Left lung (tissue), 10 donors: ENCODE data around the gene DNM2. TPM values are rescaled to one million over a fixed set of nuclear protein-coding genes. Genes with fewer than 3 reads are reported as not detected.

Source experiments
- ATAC-seq: fragments of 200-7000 bp; cut with Tn5 transposase; one replicate; pipeline ENCODE4 v1.9.1; 2020; ENCODE audit warnings: moderate library complexity
- DNase-seq, 4 donors: peaks; one replicate each; pipeline ENCODE4 v3.0.0-alpha.2; 2013 to 2020
- H3K27ac ChIP-seq, 2 donors: fragments of 200-600 bp; sonication (generic) in 1 of 2; one replicate each; pipeline versions ENCODE4 v1.5.0 to v1.8.0; 2020 to 2021
- H3K27me3 ChIP-seq, 2 donors: fragments of 200-600 bp; sonication (generic) in 1 of 2; one replicate each; pipeline versions ENCODE4 v1.5.0 to v1.8.0; 2020 to 2021
- H3K36me3 ChIP-seq, 2 donors: fragments of 200-600 bp; sonication (generic) in 1 of 2; one replicate each; pipeline versions ENCODE4 v1.5.0 to v1.8.0; 2020 to 2021
- H3K4me1 ChIP-seq, 2 donors: fragments of 200-600 bp; one replicate each; pipeline ENCODE4 v1.8.0; 2021
- H3K4me3 ChIP-seq, 2 donors: fragments of 200-600 bp; sonication (generic) in 1 of 2; one replicate each; pipeline versions ENCODE4 v1.5.0 to v1.8.0; 2020 to 2021; ENCODE audit warnings: mild to moderate bottlenecking in 1 of 2
- H3K9me3 ChIP-seq, 2 donors: fragments of 200-600 bp; sonication (generic) in 1 of 2; one replicate each; pipeline versions ENCODE4 v1.5.0 to v1.8.0; 2020 to 2021
- intact Hi-C, 2 donors: fragments of 100-400 bp; cut with DNase I; formaldehyde crosslinking; loops; one replicate each; pipeline versions ENCODE4 v1.11.2 to v1.14.2; 2022
- polyA plus RNA-seq, 6 donors: library from polyadenylated mRNA; unstranded; fragments of 120-200 nt; gene quantifications; one replicate each; pipeline ENCODE4 v1.2.1, GENCODE V29; 2013; ENCODE audit not compliant: insufficient read length in 6 of 6
- total RNA-seq, 2 donors: library from RNA; stranded (reverse); fragmentation: NEBNext Ultra II Directional; extraction: Animal tissue kit (Norgen Biotek cat#: 25700); gene quantifications; one replicate each; pipeline ENCODE4 v1.2.1, GENCODE V29; 2021
- TF ChIP-seq, protein P1 (sequence below), 2 donors: fragments of 200-600 bp; sonication (generic) in 1 of 2; IDR thresholded peaks; one replicate each; pipeline versions ENCODE4 v1.5.0 to v1.8.0; 2021; ENCODE audit warnings: antibody characterized with exemption in 2 of 2
- donor health status: DM: no; HTN: yes; CAD: no.
- donor health status: DM: no; HTN: no; CAD: no.

The DNM2 gene
- total and polyA plus RNA-seq, 8 donors: 88.4 to 268 (median 101) TPM

GRCh38 chr19:10839114-10840050 is 121.5 kb downstream of the DNM2 start:
- Histone ChIP-seq H3K4me1 (peaks cover 0 to 18% of the 10 kb centered on the region in 2 donors), H3K27ac (no peak overlapping the region), H3K27me3 (no peaks in the 10 kb centered on the region), H3K36me3 (peaks cover 0 to 4% of the 10 kb centered on the region in 2 donors), H3K9me3 (peaks cover 0 to 5% of the 10 kb centered on the region in 2 donors), H3K4me3 (no peak overlapping the region)
- DNase-seq: no peak
- ATAC-seq: no peak
- TF ChIP-seq, protein P1, sequence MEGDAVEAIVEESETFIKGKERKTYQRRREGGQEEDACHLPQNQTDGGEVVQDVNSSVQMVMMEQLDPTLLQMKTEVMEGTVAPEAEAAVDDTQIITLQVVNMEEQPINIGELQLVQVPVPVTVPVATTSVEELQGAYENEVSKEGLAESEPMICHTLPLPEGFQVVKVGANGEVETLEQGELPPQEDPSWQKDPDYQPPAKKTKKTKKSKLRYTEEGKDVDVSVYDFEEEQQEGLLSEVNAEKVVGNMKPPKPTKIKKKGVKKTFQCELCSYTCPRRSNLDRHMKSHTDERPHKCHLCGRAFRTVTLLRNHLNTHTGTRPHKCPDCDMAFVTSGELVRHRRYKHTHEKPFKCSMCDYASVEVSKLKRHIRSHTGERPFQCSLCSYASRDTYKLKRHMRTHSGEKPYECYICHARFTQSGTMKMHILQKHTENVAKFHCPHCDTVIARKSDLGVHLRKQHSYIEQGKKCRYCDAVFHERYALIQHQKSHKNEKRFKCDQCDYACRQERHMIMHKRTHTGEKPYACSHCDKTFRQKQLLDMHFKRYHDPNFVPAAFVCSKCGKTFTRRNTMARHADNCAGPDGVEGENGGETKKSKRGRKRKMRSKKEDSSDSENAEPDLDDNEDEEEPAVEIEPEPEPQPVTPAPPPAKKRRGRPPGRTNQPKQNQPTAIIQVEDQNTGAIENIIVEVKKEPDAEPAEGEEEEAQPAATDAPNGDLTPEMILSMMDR (IDR thresholded peaks at IDR 0.05): no peak
- intact Hi-C loops: no loop called here

DNA sequence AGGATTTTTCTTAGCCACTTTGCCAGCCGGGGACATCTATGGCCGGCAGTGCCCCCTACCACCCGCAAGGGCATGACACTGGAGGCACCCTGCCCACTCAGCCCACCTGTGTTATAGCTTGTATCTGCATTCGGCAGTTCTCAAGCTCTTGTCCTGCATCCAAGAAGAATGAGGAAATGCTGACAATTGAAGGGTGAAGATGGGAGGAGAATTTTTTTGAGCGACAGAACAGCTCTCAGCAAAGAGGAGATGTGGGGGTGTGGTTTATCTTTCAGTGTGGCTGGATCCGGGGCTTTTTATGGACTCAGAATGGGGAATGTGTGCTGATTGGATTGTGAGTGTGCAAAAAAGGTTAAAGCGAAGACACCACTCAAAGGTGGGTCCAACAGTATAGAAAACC is 124.9 kb downstream of the DNM2 start:
- TF ChIP-seq, protein P1 (IDR thresholded peaks at IDR 0.05): no peak
- intact Hi-C loops: no loop called here
- peaks cover 3 to 9% of the 10 kb centered on the region in 2 donors for H3K9me3 ChIP-seq
- no peak for DNase-seq
- no peaks in the 10 kb centered on the region for H3K36me3 ChIP-seq
- no peak for ATAC-seq
- peaks cover 0 to 1% of the 10 kb centered on the region in 2 donors for H3K4me1 ChIP-seq
- H3K27ac ChIP-seq: no peak overlapping the region
- no peak overlapping the region for H3K4me3 ChIP-seq
- H3K27me3 ChIP-seq: peaks cover 0 to under 1% of the 10 kb centered on the region in 2 donors

DNA sequence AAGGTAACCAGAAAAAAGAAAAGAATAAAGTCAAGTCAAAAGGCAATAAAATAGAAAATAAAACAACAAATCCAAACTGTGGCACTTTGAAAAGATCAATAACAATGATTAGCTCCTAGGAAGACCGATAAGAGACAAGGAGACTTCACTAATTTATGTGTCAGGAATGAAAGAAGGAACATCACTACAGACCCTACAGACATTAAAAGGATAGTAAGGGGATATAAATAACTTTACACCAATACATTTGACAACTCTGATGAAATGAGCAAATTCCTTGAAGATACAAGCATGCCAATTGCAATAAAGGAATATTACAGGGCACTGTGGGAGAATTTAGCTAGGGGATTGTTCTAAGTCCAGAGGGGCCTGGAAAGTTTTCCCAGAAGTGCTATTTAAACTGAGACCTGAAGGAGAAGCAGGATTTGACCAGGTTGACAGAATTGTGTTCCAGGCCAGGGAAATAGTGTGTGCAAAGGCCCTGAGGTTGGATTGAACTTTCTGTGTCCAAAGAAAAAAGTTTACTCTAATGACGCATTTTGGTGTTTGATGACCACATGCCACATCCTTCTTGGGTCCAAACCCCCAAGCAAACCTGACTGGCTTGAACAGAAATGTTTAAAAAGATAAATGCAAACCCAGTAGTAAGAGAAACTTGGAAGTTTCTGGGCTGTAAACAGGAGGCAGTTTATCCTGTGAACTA is 128.8 kb downstream of the DNM2 start:
- TF ChIP-seq, protein P1 (IDR thresholded peaks at IDR 0.05): no peak
- H3K4me3 ChIP-seq: no peak overlapping the region
- ATAC-seq: no peak
- peaks cover 0 to 4% of the 10 kb centered on the region in 2 donors for H3K4me1 ChIP-seq
- peaks cover 3 to 9% of the 10 kb centered on the region in 2 donors for H3K9me3 ChIP-seq
- intact Hi-C loops: no loop called here
- no peak for DNase-seq
- peaks cover 0 to 8% of the 10 kb centered on the region in 2 donors for H3K27me3 ChIP-seq
- H3K27ac ChIP-seq: no peak overlapping the region
- H3K36me3 ChIP-seq: no peaks in the 10 kb centered on the region

GRCh38 chr19:10848230-10848856 is 130.5 kb downstream of the DNM2 start, which contains the start of gene C19orf38:
TSS of gene C19orf38 (plus strand) at chr19:10848415. CDS start at chr19:10848509, 94 bp downstream.
- H3K4me3 ChIP-seq: peak within 1 kb of the TSS in 1 of 2 donors; percentile 36
- intact Hi-C loops: no loop called here

More at GRCh38 chr19:10848230-10848856, 130.5 kb downstream of the DNM2 start, which contains the start of gene C19orf38:
- TF ChIP-seq, protein P1 (IDR thresholded peaks at IDR 0.05): no peak
- DNase-seq (peak in 1 of 4 donors; percentile 71), ATAC-seq (peak; percentile 66)
- Histone ChIP-seq H3K27me3 (peaks cover 0 to 8% of the 10 kb centered on the region in 2 donors), H3K4me1 (peaks cover 0 to 4% of the 10 kb centered on the region in 2 donors), H3K9me3 (peaks cover 3 to 9% of the 10 kb centered on the region in 2 donors), H3K27ac (peak within 1 kb of the TSS in 1 of 2 donors; percentile 85), H3K36me3 (no peaks in the 10 kb centered on the region)
